ENCODE measurements around the gene RUNX3.

Gene RUNX3

GRCh38 chr1:24866211-24867083 lies 63.6 kb downstream of the RUNX3 start:
- FAIRE-seq: no peak
- no peak for DNase-seq (ENCODE audit: insufficient read length, low spot score)

GRCh38 chr1:24865587-24865986 lies 64.5 kb downstream of the RUNX3 start:
- no peak for FAIRE-seq
- no peak for DNase-seq (ENCODE audit: insufficient read length, low spot score)

GRCh38 chr1:24865168-24865567 lies 64.9 kb downstream of the RUNX3 start:
- FAIRE-seq: no peak
- DNase-seq (ENCODE audit: insufficient read length, low spot score): no peak

GRCh38 chr1:24864370-24864777 lies 65.7 kb downstream of the RUNX3 start:
- FAIRE-seq (no peak), DNase-seq (ENCODE audit: insufficient read length, low spot score) (no peak)

GRCh38 chr1:24862775-24863483 lies 67.1 kb downstream of the RUNX3 start:
- DNase-seq (ENCODE audit: insufficient read length, low spot score) (no peak), FAIRE-seq (no peak)

- no peak for FAIRE-seq
Observed at GRCh38 chr1:24861821-24862727, 68.0 kb downstream of the RUNX3 start.

GRCh38 chr1:24860841-24861240 lies 69.2 kb downstream of the RUNX3 start:
- DNase-seq (ENCODE audit: insufficient read length, low spot score) (no peak), FAIRE-seq (no peak)

More at GRCh38 chr1:24861821-24862727, 68.0 kb downstream of the RUNX3 start:
- no peak for DNase-seq (ENCODE audit: insufficient read length, low spot score)

GRCh38 chr1:24859063-24860010 lies 70.7 kb downstream of the RUNX3 start:
- no peak for FAIRE-seq
- no peak for DNase-seq (ENCODE audit: insufficient read length, low spot score)

GRCh38 chr1:24858277-24858676 lies 71.8 kb downstream of the RUNX3 start:
- DNase-seq (ENCODE audit: insufficient read length, low spot score): no peak
- no peak for FAIRE-seq

- no peak for FAIRE-seq
- DNase-seq (ENCODE audit: insufficient read length, low spot score): no peak
Observed at GRCh38 chr1:24857507-24858133, 72.5 kb downstream of the RUNX3 start.

GRCh38 chr1:24856787-24857506 lies 73.1 kb downstream of the RUNX3 start:
- DNase-seq (ENCODE audit: insufficient read length, low spot score) (no peak), FAIRE-seq (no peak)

- DNase-seq (ENCODE audit: insufficient read length, low spot score): no peak
- no peak for FAIRE-seq
Observed at GRCh38 chr1:24855474-24855873, 74.6 kb downstream of the RUNX3 start.

- no peak for DNase-seq (ENCODE audit: insufficient read length, low spot score)
- FAIRE-seq: no peak
Observed at GRCh38 chr1:24853649-24854048, 76.4 kb downstream of the RUNX3 start.

- no peak for DNase-seq (ENCODE audit: insufficient read length, low spot score)
- no peak for FAIRE-seq
Observed at GRCh38 chr1:24850328-24850920, 79.7 kb downstream of the RUNX3 start.

- DNase-seq (ENCODE audit: insufficient read length, low spot score): no peak
- peak; percentile 14 for FAIRE-seq
Observed at GRCh38 chr1:24849672-24850295, 80.3 kb downstream of the RUNX3 start.
